HT1080 (cell line): ENCODE results near the gene FBXO46. TPM values are rescaled to one million over a fixed set of nuclear protein-coding genes. Genes with fewer than 3 reads are reported as not detected.
"Not testable (repeated sequence)": the region's sequence is repeated elsewhere in the genome, so short reads cannot be mapped to it uniquely, and the experiment has no call there.

Experiments
- DNase-seq: peaks from one replicate; pipeline ENCODE4 v3.0.0-alpha.2; 2015; ENCODE audit warnings: low read depth
- total RNA-seq: library from RNA; depleted of rRNA; stranded (reverse); fragments of >200 nt; shearing (Covaris generic); gene quantifications from 2 replicates; pipeline ENCODE4 v1.2.3, GENCODE V29; 2014

The FBXO46 gene
- total RNA-seq, 1 experiment from 2014 or later: 14.2 TPM

DNA sequence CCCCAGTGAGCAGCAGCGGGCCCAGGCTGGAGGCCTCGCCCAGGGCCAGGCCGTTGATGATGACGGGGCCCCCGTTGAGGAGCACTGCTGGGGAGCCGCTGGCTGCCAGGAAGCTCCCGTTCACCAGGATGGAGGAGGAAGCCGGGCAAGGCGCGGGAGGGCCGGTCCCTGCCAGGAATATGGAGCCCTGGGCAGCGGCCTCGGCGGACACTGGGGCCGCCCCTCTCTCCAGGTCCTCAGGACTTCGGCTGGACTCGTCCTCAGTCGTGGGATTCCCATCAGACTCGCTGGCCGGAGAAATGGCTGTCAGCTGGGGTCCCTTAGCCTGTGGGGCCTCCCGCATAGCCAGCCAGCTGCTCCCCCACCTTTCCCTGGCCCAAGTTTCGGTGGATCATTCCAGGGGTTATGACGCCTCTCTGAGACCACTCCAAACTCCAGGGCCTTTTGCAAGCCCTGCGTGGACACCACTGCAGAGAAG, 36.2 kb upstream of the FBXO46 start:
- DNase-seq: no peak

DNA sequence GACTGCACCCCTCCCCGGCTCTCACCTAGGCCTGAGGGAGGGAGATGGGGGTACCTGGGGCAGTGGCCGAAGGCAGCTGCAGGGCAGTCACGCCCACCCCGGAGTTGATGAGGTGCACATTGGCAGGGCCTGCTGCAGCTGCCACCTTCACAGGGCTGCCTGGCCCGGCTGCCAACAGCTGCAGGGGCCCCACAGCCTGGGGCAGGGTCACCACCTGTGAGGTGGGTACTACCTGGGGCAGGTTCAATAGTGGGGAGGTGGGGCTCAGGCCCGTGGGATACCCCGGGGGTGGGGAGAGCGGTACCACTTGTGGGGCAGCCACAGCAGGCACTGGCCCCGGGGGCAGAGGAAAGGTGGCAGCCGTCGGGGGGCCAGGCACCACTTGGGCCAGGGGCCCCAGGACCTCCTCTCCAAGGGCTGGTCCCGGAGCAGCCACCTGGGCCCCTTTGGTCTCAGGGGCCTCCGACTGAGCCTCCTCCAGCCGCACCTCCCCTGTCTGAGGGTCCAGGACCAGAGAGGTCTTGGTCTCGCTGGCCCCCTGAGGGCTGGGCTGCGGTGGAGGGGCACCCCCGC, 35.7 kb upstream of the FBXO46 start:
- DNase-seq: no peak

DNA sequence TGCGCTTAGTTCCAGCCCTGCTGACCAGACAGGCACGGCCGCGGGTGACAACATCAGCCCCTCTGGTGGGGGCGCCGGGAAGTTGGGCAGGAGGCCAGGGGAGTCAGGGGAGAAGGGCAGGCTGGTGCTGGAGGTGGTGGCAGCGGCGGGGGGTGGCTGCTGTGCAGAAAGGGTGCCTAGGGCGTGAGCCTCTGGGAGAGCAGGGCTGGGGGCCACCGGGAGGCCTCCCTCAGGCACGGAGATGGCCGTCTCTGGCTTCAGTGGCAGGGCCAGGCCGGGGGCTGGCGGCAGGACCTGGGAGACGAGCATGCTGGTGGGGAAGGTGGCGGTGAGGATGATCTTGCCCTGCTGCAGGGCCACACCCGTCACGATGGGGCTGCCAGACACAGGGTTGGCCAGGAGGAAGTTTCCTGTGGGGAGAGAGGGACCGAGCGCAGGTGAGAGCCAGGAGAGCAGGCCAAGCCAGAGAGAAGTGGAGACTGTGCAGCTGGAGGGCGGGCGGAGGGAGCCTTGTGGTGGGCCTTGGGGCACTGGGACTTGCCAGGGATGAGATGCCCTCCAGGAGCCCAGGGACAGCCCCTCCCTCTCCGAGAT, 35.1 kb upstream of the FBXO46 start:
- DNase-seq: no peak

DNA sequence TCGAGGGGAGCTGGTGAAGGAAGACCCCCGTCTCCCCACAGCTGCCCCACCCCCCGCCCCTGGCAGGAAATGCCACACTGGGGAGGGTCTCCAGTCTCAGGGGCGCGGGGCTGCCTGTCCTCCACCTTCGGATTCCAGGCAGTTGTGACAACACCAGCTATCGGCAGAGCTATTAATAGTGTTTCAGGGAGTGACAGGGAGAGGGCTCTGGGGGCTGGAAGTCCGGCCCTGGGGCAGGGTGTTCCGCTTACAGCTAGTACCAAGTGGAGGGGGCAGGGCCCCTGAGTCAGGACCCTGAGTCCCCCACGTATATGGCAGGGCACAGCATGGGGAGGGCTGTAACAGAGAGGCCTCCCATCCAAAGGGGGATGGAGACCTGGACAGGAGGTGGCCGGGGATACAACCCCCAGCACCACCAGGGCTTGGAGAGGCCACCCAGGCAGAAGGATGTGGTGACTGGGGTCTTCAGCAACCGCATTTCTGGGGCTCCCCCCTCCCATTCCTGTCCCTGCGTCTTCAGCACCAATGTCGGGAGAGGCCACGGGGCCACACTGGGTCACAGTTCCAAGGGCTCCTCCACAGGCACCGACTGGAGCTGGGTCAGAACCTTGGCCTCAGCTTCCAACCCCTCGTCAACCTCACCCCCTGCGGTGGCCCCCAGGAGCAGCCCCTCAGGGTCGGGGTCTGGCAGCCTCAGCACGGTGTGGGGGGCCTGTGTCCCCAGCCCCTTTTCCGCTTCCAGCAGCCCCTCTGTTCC, 34.4 kb upstream of the FBXO46 start:
- DNase-seq: no peak

DNA sequence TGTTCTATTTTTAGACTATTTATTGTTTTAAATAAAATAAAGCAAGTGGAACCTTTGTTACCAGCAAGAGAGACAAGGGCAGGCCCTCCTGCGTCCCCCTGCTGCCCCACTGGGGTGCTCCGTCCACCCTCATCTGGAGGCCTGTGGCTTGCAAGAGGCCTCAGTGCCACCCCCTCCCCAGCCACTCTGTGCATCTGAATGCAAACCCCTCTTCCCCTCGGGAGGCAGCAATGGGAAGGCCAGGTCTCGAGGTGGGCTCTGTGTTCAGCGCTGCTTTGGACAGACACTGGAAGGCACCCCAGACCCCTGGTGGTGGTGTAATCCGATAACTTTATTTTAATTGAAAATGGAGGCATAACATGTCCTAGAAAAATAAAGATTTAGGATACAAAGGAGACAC, 33.8 kb upstream of the FBXO46 start:
- no peak for DNase-seq

DNA sequence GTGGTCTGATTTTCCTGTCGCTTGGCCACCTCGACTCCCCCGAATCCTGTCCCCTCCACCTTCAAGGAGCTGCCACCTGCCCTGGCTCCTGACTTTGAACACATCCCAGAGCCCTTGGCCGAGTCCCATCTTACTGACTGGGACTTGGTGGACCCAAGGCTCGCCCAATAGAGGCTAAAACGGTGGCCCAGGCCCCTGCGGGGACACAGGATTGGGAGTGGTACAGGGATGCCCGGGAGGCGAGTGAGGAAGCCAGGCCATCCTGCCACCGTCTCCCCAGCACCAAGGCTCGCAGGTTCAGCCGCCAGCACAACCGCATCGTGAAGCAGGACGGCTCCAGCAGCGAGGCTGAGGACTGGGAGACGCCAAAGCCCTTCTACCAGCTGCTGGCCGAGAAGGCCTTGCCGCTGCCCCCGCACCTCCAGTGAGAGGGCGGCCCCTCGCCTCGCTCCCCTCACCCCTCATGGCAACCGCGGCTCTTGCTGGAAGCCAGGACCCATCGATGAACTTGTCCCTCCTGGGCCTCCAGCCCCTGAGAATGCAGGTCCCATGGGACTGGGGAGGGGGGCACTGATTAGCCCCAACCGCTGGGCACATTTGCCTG, 33.1 kb upstream of the FBXO46 start:
- DNase-seq: no peak

DNA sequence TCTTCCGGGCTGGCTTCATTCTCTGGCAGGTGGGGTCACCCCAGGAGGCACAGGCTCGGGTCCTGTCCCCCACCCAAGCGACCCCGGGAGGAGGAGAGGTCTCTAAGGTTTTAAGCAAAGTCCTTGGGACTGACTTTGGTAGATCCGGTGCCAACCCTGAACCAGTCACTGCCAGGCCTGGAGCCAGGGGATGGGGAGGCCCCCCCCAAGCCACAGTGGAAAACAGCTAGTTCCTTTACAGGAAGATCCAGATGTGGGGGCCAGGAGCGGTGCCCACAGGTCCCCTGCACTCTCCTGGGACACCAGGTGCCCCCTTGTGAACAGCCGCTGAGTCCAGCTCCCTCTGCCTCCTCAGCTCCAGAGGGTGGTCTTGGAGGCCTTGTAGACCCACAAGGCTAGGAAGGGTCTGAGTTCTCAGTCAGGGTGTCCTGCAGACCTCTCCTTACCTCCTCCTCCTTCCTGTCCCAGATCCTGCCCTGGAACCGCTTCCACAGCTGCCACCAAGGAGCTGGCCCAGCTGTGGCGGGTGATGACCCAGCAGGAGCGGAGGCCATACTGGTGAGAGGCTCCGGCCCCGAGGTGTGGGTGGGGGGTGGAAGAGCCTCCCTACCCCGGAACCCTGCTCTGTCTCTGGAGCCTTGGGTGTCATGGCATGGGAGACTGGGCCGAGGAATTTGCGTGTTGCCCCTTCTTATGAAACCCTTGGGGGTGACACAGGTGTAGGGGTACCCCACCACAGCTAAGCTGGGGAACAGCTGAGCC, 32.4 kb upstream of the FBXO46 start:
- no peak for DNase-seq

DNA sequence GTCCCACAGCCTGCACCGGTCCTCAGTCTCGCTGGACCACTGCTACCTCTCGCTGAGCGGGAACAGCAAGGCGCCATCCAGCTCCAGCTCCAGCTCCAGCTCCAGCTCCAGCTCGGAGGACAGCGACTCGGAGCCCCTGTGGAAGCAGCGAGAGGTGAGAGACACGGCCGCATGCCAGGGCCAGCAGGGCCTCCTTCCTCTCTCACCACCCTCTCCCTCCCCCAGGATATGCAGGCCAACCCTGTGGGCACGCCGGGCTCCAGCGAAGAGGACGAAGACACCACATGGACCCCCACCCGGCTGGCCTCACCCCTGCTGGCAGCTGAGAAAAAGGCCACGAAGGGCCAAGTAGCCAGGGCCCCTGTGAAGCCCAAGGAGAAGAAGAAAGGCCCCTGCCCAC, 31.0 kb upstream of the FBXO46 start:
- DNase-seq: no peak

DNA sequence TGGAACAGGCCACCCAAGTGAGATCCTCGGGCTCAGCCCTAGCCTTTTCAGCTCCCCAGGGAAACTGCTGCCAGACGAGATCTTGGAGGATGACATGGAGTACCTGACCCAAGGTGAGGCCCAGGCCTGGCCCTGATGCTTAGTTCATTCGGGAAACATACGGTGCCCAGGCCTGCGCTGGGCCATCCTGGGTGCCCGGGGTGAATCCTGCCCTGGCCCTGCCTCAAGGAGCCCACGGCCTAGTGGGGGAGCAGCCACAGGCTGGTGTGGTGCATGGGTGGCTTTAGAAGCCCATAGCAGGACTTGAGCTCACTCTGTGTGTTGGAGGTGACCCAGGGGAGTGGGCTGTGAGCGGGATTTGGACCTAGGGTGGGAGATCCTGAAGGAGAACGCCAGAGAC, 28.2 kb upstream of the FBXO46 start:
- no peak for DNase-seq

DNA sequence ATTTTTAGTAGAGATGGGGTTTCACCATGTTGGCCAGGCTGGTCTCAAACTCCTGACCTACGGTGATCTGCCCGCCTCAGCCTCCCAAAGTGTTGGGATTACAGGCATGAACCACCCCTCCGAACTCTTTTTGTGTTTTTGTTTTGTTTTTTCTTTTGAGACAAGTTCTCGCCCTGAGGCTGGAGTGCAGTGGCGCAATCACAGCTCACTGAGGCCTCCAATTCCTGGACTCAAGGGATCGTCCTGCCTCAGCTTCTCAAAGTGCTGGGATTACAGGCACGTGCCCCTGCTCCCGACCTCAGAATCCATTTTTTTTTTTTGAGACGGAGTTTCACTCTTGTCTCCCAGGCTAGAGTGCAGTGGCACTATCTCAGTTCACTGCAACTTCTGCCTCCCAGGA, 27.0 kb upstream of the FBXO46 start:
- DNase-seq: no peak

DNA sequence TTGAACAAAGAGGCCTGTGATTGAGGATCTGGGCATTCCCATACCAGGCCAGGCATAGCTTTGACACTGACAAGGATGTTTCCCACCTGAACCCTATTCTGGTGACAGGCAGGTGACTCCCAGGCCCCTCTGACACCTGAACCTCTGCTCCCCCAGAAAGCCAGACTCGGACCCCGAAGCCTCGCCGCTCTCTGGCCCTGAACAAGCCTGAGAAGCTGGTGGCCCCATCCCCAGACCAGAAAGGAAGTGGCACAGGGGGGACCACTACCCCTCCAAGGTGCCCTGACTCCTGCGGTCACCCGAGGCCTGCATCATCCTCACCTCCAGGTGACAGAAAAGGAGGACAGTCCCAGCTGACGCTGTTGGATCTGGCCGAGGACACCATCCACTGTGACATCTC, 23.6 kb upstream of the FBXO46 start:
- DNase-seq: no peak

DNA sequence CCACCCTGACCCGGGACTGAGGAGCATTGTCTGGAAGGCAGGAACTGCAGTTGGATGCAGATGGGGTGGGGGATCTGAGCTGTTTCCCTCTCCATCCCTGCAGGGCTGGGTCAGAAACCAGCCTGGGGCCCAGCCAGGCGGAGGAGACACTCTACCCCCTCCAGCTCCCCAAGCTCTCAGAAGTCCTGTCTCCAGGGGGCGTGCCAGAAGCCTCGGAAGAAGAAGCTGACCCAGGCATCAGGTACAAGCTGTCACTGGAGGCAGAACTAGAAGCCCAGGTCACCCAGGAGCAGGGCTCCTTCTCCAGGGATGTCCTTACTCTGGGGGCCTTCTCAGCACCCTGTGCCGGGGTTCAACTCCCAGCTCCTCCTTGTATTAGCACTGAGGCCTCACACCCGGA, 22.9 kb upstream of the FBXO46 start:
- no peak for DNase-seq

DNA sequence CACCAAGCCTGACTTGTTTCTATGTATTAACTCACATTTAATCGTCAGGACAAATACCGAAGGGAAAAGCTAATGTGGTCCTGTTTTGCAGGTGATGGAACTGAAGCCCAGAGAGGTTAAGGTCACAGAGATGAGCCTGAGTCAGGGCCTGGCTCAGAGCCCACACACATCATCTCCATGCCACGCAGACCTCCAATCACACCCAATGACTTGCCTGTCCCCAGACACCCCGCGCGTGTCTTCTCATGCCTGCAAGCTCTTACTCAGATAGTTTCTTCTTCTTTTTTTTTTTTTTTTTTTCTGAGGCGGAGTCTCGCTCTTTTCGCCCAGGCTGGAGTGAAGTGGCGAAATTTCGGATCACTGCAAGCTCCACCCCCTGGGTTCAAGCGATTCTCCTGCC, 21.9 kb upstream of the FBXO46 start:
- DNase-seq: peak; percentile 43

DNA sequence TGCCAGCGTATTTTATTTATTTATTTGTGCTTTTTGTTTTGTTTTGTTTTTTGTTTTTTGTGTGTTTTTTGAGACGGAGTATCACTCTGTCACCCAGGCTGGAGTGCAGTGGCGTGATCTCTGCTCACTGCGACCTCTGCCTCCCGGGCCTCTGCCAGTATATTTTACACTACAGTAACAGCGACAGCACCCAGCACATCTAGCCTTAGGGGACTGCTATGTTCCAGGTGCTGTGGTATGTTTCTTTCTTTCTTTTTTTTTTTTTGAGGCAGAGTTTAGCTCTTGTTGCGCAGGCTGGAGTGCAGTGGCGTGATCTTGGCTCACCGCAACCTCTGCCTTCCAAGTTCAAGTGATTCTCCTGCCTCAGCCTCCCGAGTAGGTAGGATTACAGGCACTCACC, 20.8 kb upstream of the FBXO46 start:
- DNase-seq: not testable (repeated sequence)

DNA sequence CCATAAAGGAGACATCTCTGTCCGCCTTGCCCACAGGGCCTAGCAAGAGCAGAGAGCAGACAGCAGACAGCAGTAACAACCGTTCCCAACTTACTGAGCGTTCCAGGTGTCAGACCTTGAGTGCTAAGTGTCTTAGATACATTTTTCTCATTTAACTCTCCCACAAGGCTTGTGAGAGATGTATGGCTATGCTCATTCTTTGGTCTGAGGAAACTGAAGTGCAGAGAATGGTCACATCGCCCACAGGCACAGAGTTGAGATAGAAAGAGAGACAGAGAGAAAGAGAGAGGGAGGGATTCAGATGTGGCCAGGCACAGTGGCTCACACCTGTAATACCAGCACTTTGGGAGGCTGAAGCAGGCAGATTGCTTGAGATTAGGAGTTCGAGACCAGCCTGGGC, 16.8 kb upstream of the FBXO46 start:
- no peak for DNase-seq

DNA sequence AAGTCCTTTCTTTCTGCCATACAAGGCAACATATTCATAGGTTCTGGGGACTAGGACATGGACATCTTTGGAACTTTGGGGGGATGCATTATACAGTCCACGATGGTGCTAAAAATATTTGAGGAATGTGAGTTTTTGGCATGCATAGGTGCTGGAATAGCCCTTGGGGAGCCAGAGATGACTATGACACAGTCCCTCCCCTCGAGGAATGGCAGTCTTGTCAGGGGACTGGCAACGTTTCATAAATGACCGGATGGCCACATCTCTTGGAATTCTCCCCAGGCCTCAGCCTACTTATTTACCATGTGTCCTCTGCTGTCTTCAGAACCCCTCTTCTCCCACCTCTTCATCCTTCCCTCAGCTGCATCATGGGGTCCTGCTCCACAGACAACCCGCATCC, 16.2 kb upstream of the FBXO46 start:
- DNase-seq: no peak

DNA sequence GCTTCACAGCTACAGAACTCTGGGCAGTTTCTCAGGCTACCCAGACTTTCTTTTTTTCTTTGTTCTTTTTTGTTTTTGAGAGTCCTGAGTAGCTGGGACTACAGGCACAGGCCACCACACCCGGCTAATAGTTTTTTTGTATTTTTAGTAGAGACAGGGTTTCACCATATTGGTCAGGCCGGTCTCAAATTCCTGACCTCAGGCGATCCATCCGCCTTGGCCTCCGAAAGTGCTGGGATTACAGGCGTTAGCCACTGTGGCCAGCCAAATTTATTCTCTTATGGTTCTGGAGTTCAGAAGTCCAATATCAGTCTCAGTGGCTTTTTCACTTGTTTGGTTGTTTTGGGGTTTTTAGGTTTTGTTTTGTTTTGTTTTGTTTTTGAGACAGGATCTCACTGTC, 14.9 kb upstream of the FBXO46 start:
- DNase-seq: no peak

DNA sequence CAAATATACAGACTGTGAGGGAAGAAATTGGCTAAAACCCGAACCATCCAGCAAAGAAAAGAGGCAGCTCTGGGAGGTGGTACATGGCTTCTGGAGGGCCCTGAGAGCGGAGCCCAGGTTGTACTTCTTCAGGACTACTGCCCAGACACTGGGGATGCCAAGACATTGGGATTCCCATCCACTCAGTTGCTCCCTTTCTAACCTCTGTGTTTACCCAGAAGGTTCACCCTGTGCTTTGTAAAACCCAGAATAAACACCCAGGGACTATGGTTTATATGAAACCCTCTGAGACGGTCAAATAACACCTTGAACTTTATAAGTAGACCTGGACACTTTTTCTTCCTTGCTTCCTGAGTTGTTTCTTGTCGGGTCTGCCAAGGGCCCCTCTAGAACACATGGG, 12.3 kb upstream of the FBXO46 start:
- no peak for DNase-seq

DNA sequence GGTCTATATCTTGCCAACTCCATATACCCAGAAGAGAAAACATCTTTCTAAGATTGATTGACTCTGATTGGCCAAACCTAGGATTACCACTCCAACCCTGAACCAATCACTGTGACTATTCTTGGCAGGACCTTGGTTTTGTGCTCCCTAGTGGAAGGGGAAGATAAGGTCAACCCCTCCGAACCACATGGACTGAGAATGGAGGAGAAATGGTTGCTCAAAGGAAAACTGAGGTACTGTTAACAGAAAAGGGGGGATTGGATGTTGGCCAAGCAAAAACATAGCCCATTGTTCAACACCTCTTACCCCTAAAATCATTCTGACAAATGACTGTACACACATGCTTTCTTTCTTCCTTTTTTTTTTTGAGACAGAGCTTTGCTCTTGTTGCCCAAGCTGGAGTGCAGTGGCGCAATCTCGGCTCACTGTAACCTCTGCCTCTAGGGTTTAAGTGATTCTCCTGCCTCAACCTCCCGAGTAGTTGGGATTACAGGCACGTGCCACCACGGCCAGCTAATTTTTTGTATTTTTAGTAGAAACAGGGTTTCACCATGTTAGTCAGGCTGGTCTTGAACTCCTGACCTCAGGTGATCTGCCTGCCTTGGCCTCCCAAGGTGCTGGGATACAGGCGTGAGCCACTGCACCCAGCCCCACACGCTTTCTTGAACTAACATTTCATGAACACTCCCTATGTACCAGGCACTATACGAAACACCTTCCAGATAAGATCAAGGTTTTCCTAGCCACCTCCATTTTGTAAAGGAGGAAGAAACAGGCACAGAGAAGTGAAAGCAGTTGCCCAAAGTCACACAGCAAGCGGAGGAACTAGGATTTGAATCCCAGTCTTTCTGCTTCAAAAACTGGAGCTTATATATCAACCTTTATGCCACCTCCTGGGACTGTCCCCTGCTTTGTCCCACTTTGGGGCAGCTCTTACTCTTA, 9.1 kb upstream of the FBXO46 start:
- peak; percentile 57 for DNase-seq

DNA sequence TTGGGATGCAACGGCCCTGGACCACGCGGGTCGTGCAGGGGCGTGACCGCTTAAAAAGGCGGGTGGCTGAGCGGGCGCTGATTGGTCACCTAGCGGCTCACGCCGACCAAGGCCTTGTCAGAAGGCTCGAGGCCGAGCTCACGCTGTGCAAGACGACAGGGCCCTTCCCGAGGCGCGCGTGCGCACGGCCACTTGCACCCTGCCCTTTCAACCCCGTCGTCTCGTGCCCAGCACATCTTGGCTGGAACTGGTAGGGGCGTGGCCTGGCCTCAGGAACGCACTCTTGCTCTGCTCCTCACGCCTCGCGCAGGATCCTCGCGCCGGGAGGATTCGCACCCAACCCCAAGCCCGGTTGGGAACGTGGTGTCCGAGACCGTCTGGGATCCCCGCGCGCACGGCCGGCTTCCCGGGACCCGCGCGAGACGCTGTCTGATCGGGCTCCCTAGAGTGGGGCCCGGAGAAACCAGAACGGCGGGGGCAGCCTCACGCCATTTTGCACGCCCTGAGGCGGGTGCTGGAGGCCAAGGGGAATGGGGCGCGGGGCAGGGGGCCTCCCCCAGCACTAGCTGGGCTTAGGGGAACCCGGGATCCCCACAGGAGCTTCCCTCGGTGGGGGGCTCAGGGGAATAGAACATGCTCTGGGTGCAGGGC, 2.6 kb upstream of the FBXO46 start, which contains the start of gene MEIOSIN:
TSS of gene MEIOSIN (plus strand) at position 280 of the 651 bp plus-strand sequence. CDS start 1,938 bp downstream, outside the sequence.
- DNase-seq: no peak
